GM12801 (cell line): Measurements from ENCODE around the gene DNAH11.

ENCODE experiments used
- CTCF ChIP-seq: IDR thresholded peaks from one replicate; pipeline ENCODE4 v1.5.1; 2011; ENCODE audit warnings: control low read depth; ENCODE audit not compliant: insufficient read length; ENCODE audit errors: extremely low read depth

DNAH11 gene

DNA sequence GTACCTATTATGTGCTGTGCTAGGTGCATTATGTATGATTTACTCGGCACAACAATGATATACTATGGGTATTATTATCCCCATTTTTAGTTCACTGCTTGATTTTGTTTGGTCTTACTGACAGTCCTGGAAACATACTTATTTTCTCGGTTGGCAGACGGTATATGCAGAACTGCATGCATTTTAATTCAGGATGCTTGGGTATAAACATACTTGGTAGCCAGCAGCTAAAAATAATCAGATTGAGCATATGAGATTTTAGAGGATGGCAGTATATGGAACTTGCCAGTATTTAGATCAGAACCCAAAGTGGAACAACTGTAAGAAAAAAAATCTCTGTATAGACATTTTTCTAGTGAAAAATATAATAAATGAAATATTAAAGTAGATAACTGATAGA, 163.3 kb downstream of the DNAH11 start:
- no peak for TF ChIP-seq CTCF

GRCh38 chr7:21707566-21707965, 164.7 kb downstream of the DNAH11 start:
- TF ChIP-seq CTCF, result no peak

GRCh38 chr7:21708096-21708495, 165.3 kb downstream of the DNAH11 start:
- TF ChIP-seq CTCF, result no peak

DNA sequence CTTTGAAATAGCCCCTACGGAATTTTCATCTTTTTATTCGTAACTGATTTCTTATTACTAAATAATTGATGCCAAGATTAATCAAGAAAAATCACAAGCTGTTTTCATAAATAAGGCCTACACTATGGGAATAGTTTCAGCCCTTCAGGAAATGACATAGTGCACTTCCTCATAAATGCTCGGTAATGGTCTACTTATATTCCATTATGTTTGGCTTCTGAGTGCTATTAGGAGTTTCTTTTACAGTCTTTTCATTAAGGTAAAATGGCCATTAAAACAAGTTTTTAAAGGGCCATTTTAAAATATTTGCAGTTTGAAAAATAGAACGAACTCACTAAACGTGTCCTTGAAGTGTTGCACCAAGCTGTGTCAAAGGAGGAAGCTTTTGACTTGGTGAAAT, 174.5 kb downstream of the DNAH11 start:
- TF ChIP-seq CTCF, result no peak

DNA sequence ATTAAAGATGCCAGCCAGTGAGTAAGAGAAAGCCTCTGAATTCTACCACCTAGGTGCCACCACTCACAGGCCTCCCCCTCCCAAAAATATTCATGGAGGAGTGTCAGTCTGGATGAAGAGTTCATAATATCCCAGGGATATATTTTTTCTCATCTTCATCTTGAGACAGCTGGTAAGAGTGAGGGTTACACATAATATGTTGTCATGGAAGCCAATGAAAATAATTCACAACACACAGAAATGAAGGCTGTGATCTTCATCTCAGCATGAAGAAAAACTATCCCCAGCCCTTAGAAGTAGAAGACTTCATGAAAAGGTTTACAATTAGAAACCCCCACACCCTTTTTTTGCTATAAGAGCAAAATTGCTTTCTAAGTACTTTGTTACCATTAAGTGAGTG, 175.6 kb downstream of the DNAH11 start:
- TF ChIP-seq CTCF, result no peak

- TF ChIP-seq CTCF, result no peak
These were observed 177.0 kb downstream of the DNAH11 start for GRCh38 chr7:21719846-21720245.

GRCh38 chr7:21722371-21722770, 179.5 kb downstream of the DNAH11 start:
- no peak for TF ChIP-seq CTCF

- no peak for TF ChIP-seq CTCF
These were observed 181.7 kb downstream of the DNAH11 start for GRCh38 chr7:21724562-21724961.
